IPS-NIHi11 (cell line): ENCODE results near the gene SIRPA.
A peak's percentile ranks its signal among the peaks of the same experiment; 100 is the strongest.

Experiments
- DNase-seq: peaks from one replicate; pipeline ENCODE4 v3.0.0; 2012; ENCODE audit warnings: mixed read lengths, low spot score

The SIRPA gene

DNA sequence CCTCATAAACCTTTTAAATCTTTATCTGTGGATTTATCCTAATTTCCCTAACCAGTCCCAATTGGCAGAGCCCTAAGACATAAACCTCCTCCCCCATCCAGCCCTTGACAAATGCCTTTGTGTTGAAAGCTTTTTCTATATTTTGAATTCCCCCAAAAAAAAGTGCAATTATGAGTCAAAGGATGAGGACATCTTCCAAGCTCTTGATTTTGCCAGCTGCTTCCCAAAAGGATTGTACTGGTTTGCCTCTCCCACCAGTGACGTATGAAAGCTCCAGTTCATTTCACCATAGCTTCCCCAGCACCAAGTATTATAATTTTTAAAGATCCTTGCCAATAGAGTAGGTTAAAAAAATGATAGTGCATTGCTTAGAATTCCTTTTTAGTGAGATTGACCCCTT is 38.9 kb downstream of the SIRPA start:
- no peak for DNase-seq

DNA sequence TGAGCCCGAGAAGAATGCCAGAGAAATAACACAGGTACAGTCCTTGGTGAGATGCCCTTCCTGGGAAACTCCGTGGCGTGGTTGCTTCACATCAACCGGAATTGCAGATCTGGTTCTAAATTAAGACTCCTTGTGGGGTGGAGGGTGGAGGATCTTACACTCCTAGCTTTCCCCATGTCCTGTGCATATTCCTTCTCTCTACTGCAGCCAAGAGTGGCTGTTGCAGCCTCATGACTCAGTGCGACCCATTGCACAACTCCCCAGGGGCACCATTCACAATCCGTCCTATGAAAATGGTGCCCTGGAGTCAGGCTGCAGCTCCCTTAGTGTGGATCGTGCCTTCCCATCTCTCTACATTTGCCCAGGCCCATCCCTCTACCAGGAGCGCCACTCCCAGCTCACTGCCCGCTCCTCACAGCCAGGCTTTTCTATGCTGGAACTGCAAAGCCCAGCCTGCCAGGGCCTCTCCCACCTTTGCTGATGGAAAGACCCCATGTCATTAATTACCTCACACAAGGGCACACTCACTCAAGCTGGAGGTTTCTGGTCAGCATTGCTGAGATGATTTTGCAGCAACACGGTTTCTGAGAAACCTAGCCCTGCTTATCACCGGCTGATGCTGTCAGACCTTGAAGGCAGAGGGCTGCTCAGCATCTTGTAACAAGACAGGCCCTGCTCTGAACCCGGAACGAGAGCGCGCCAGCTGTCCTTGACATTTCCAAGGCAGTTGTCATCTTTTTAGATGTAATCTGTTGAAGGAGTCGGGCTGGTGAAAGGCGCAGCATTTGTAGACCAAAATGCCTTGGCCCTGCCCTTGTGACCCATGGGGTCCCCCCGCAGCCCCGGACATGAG is 39.7 kb downstream of the SIRPA start:
- no peak for DNase-seq

DNA sequence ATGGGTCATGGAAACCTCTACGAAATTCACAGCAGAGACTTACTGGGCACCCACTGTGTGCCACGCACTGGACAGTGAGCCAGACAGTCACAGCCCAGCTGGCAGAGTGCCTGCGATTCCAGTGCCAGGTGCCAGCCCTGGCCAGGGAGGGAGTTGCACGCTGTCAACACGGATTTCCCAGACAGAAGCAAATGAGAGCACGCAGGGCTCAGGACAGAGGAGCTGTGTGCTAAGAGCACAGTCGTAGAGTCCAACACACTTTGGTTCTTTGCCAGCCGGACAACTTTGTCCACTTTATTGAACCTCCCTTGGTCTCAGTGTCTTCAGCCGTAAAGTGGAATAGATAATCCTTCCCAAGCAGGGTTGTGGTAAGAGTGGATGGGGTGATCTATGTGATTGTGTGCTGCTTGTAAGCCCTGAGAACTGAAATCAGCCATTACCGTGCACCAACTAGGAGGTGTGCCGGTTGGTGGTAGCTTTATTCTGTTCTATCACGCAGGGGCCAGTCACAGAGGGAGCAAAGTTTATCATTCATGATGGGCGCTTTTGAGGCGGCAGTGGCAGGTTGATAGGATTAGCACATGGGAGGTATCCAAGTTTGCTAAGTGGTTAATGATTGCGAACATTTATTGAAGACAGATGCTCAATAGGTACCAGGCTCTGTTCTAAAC is 40.6 kb downstream of the SIRPA start:
- no peak for DNase-seq

DNA sequence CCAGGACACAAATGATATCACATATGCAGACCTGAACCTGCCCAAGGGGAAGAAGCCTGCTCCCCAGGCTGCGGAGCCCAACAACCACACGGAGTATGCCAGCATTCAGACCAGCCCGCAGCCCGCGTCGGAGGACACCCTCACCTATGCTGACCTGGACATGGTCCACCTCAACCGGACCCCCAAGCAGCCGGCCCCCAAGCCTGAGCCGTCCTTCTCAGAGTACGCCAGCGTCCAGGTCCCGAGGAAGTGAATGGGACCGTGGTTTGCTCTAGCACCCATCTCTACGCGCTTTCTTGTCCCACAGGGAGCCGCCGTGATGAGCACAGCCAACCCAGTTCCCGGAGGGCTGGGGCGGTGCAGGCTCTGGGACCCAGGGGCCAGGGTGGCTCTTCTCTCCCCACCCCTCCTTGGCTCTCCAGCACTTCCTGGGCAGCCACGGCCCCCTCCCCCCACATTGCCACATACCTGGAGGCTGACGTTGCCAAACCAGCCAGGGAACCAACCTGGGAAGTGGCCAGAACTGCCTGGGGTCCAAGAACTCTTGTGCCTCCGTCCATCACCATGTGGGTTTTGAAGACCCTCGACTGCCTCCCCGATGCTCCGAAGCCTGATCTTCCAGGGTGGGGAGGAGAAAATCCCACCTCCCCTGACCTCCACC is 42.2 kb downstream of the SIRPA start:
- DNase-seq = no peak

DNA sequence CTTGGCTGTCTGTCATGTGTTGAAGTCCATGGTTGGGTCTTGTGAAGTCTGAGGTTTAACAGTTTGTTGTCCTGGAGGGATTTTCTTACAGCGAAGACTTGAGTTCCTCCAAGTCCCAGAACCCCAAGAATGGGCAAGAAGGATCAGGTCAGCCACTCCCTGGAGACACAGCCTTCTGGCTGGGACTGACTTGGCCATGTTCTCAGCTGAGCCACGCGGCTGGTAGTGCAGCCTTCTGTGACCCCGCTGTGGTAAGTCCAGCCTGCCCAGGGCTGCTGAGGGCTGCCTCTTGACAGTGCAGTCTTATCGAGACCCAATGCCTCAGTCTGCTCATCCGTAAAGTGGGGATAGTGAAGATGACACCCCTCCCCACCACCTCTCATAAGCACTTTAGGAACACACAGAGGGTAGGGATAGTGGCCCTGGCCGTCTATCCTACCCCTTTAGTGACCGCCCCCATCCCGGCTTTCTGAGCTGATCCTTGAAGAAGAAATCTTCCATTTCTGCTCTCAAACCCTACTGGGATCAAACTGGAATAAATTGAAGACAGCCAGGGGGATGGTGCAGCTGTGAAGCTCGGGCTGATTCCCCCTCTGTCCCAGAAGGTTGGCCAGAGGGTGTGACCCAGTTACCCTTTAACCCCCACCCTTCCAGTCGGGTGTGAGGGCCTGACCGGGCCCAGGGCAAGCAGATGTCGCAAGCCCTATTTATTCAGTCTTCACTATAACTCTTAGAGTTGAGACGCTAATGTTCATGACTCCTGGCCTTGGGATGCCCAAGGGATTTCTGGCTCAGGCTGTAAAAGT is 43.5 kb downstream of the SIRPA start:
- no peak for DNase-seq

DNA sequence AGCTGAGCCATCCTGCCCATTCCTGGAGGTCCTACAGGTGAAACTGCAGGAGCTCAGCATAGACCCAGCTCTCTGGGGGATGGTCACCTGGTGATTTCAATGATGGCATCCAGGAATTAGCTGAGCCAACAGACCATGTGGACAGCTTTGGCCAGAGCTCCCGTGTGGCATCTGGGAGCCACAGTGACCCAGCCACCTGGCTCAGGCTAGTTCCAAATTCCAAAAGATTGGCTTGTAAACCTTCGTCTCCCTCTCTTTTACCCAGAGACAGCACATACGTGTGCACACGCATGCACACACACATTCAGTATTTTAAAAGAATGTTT is 44.0 kb downstream of the SIRPA start:
- DNase-seq = no peak

DNA sequence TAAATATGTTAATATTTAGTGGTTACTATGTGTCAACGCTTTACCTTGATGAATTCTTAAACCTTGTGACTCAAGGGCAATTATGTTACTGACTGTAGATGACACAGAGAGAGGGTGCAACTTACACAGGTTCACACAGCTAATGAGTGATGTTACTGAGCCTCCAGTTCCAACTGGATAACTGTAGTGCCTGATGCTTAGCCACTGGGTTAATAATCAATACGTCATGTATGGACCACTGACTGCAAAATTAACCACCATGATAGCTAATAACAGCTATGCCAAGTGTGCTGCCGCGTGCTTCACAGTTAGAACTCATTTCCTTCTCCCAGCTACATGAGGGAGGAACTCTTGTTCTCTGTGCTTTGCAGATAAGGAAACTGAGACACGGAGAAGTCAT is 45.4 kb downstream of the SIRPA start:
- no peak for DNase-seq

DNA sequence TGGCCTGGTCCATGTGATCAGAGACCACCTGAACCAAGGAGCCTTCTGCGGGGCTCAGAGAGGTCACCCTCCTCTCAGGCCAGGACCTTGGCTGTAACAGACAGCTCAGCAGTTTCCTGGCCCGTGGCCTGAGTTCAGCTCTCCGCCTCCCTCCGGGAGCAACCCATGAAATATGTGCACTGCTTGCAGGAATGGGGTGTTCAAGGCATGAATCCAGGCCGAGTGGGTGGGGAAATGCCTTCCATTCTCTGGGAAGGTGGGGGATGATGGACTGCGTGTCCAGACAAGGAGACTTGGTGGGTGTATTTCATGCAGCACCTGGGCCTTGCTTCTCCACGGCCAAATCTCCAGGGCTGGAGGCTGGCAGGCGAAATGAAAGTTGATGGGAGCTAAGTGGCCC is 46.0 kb downstream of the SIRPA start:
- no peak for DNase-seq

DNA sequence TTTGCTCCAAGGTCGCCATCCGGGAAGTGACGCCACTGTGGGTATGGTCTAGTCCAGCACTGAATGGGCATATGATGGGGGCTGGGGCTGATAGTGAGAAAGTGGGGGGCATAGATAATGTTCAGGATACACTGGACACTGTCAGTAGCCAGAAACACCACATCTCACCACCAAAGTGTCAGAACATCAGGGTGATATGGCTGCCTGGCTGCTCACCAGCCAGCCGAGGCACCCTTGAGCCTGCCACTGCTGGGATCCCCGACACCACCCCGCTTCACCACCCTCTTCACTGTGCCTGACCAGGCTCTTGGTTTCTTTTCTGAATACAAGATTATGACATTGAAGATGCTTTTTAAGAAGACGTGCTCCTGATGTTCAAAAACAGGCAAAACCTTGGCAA is 46.9 kb downstream of the SIRPA start:
- no peak for DNase-seq

DNA sequence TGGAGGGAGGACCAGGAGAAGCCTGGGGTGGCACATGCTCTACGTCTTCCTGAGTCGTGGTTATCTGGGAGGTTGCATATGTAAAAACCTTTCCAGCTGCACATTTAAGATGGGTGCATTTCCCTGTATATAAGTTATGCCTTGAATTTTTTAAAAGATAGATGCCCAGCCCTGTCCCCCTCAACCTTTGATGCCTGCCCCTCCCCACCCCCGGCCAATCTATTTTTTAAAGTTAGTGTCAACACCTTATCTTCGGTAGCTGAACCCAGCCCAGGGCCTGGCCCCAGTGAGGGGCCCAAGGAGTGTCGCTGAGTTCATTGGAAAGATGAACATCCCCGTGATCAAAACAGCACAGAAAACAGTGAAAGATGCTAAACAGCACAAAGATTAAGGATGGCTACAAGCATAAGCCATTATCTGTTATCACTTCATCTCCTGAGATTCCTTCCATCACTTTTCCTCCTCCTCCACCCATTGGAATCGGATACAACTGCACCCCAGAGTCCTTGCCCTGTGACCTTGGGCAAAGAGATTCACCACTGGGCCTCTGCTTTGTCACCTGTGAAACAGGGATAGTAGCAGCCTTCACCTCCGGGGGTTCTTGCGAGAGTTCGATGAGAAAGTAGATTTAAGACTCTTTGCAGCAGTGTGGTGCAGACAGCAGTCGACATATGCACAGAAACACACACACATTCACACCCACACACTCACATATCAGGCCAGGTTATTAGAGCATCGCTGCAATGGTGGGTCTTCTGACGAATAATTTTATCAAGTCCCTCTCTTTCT is 47.5 kb downstream of the SIRPA start:
- no peak for DNase-seq

DNA sequence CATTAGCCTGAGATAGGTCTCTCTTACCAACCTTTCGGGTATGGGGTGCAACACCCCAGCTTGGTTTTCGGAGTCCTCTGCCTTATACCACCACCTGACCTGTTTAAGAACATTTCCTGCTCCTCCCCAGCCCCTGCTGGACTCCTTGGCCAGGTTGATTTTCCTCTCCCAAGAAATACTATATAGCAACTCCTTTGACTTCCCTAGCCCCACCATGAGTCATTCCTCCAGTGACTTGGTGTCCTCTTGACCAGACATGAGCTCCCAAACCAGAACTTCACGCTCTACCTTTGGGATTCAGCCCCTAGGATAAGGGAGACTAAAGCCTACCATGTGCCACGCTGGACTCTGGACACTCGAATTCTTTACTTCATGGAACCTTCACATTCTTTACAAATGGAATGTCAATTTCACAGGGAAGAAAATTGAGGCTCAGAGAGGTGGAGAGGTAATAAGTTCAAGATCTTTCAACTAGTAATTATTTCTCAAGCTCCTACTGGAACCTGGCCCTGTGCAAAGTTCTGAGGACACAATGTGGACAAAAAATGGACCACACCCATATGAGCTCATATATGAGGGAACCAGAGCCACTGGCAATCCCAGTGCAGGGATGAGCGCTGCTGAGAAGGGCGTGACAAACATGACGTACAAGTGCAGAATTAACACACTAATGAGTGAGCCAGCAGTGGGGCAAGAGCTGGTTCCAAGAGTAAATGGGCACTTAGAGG is 48.2 kb downstream of the SIRPA start:
- DNase-seq = no peak

DNA sequence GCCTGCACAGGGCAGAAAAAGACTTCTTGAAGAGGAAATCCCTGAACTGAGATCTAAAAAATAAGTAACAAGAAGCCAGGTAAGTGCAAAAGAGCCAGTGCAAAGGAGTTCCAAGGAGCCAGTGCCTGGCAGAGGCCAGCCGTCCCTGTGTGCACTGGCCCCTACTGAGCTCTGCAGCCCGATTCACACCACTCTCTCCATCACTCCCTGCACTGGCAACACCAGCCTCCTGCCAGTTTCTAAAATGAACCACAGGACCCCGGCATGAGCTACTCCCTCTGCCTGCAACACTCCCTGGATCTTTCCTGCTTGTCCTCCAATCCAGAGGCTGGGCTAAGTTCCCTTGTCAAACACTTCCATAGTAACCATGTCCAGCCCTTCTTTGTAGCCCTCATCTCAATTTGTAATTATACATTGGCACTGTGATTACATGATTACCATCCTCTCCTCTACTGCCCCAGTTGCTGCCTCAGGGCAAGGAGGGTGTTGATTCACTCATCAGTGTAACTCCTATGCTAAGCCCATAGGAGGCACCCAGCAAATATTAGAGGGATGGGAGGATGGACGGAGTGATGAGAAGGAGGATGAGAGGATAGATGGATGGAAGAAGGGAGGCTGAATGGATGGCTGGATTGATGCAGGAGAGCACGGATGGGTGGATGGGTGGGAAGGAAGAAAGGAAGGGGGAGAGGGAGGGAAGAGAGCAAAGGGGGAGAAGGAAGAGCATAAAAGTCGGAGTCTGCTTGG is 49.3 kb downstream of the SIRPA start:
- no peak for DNase-seq

DNA sequence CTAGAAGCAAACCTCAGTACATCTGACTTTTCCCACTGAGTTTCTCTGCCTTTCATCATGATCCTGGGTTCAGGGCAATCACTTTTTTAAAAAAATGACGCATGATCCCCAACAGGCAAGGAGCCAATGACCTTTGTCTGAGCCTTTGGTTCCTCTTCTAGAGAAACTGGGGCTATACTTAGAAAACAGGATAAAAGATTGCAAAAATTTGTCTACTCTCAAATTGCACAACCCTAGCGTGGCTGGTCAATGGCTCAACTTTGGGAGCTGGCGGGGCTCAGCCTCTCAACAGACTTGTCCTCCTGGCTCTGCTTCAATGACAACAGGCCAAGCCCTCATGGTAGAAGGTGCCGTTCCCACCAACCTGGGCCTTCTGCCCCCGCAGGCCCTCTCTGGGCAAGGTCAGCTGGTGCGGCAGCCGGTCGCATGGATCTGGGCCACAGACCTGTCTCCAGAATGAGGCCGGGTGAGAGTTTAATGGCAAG is 50.0 kb downstream of the SIRPA start:
- no peak for DNase-seq

DNA sequence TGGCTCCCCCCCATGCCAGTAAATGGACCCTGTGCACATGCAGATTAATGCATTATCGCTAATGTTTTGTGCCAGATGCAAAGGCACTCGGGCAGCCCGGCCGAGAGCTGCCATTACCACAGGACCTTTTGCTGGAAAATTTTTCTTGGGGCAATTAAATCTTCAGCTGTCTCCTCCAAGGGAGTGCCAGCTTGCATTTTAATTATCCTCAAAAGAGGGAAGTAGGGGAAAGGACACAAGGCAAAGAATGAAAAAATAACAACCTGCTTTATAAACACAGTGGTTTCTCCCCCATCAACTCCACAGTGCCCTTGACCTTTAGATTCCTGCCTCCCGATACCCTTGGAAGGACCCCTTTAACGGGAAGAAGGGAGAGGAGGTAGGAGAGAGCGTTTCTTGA is 50.5 kb downstream of the SIRPA start:
- no peak for DNase-seq

DNA sequence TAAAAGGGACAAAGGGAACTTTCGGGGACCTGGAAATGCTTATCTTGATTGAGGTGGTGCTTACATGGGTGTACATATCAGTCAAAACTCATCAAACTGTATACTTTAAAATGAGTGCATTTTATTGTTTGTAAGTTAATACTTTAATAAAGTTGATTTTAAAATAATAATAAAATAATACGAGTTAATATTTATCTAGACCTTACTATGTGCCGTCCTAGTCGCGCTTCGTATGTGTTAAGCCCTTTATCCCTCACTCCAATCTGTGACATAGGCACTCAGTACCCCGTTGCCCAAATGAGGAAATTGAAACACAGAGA is 51.2 kb downstream of the SIRPA start:
- DNase-seq = no peak

DNA sequence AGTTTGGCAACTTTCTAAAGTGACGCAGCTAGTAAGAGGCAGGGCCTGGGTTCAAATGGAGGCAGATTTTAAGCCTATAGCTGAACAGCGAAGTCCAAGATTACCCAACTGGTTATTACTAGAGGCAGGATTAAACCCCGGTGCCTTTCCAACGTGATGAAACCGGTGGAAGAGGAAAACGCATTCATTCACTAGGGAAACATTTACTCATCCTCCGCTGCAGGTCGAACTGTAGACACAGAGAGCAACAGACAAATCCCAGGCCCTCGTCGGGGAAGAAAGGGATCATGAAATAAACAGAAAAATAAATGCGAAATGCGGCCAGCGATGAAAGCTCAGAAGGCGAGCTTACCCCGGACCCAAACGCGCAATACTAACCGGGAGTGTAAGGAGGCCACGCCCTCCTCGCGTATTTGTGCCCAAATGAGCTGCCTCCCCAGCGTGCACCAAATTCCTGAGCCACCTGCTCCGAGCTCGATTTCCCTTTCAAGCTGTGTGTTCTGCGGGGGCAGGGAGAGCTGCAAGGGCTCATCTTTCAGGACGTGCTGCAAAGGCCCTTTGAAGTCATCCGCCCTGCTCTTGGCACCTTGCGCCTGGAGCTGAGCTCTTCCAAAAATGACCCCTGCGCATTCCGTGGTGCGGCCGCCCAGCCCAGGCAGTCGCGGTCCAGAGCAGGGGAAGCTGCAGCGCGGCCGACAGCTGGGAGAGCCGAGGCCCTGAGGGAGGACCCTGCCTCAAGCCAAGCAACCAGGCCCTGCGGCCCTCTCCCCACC is 51.7 kb downstream of the SIRPA start:
- peak; percentile 81 for DNase-seq

DNA sequence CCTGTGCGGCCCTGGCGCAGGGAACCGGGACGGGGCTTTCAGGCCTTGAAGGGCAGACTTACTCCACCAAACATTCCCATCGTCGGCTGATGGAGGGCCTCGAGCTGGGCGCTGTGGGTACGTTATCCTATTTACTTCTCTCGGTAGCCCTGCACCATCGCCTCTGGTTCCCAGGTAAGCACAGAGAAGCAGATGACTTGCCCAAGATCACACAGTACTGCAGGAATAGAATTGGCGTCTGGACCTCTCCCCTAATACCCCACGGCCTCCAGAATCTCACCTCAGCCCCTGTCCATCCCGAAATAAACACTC is 52.3 kb downstream of the SIRPA start:
- no peak for DNase-seq

DNA sequence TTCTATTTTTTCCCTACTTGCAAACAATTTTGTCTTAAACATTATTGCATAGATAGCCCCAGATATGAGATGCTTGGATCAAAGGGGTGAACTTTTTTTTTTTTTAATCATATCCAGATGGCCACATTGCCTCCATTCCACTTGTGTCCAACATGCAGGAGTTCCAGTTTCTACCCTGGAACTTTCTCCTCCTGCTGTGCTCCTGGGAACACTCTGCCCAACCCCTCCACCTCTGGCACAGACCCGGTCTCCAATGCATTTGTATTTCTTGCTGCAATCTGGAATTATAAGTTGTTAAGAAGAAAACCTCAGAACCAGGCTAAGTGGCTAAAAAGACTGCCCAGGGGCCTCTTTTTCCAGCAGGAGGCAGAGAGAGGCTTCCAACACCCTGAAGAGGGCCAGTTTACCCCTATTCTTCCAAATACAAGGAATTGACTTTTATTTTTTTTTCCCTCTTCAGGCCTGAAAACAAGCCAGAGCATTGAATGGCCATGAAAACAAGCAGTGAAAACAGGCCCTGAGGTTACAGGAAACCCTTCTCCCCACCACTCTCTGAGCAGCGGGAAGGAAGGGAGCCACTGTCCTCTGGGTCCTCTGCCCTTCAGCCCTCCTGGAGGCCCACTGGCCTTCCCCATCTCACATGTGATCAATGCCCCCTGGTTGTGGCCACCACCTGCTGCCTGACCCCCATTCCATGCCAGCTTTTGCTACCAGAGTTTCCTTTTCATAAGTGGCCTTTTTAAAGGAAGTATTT is 54.3 kb downstream of the SIRPA start:
- DNase-seq = no peak

DNA sequence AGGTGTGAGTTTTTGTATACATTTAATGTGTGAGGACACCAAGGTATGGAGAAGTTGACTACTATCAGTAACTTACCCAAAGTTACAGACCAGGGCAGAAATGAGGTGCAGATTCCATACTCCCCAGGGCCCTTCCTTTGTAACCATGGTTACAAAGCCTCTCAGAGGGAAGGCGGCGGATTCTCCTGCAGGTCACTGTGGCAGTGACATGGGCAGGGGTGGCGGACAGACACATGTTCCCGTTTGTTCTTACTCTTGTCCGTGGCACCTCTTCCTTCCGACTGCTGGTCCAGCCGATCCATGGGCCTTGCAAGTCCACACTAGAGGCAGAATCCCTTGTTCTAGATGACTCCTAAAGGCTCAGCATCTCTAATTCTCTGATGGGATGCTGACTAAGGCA is 55.6 kb downstream of the SIRPA start:
- peak; percentile 47 for DNase-seq
